ENCODE measurements around the gene CRHR2.

Gene CRHR2

DNA sequence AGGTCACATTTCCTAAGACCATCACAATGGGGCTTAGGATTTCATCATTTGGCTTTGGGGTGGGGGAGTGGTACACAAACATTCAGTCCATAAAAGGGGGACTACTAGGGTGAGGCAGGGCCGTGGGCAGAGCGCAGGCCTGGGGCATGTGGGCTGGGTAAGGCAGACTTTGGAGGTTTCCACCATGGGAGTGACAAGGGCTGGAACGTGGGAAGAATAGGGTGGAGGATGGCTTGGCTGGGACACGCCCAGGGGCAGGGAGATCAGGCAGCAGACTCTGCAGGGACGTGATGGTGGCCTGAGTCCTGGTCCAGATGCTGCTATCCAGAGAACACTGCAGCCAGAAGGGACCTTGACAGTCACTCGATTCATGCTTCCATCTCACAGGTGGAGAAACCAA lies 24.7 kb upstream of the CRHR2 start:
- Histone ChIP-seq H3K36me3 (no peaks in the 10 kb centered on the region), H3K27me3 (no peaks in the 10 kb centered on the region), H3K4me1 (ENCODE audit: control insufficient read depth in 1 of 2, insufficient read depth in 1 of 2, low read depth in 1 of 2, low read length in 1 of 2) (no peaks in the 10 kb centered on the region), H3K9me3 (no peaks in the 10 kb centered on the region), H3K4me3 (ENCODE audit: low read depth in 1 of 2, low read length in 1 of 2) (no peak overlapping the region), H3K27ac (no peak overlapping the region)
- no peak for TF ChIP-seq CTCF (IDR thresholded peaks at IDR 0.05)

DNA sequence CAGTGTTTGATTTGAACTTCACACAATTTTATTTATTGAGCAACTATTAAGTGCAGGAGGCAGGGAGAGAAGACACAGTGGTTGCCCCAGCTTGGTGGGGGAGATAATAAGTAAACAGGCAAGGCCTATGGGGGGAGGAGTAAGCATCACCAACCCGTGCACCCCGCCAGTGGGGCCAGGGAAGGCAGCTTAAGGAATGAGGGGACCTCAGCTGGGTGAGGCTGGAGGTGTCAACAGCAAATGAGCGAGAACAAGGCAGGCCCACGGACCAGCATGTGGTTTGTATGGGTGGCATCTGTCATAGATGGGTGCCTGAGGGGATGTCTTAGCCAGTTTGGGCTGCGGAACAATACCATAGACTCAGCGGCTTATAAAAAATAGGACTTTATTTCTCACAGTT lies 24.1 kb upstream of the CRHR2 start:
- no peaks in the 10 kb centered on the region for H3K9me3 ChIP-seq
- H3K27ac ChIP-seq: no peak overlapping the region
- peaks cover under 1% of the 10 kb centered on the region for H3K27me3 ChIP-seq
- H3K36me3 ChIP-seq: no peaks in the 10 kb centered on the region
- no peak for TF ChIP-seq CTCF (IDR thresholded peaks at IDR 0.05)
- no peak overlapping the region for H3K4me3 ChIP-seq (ENCODE audit: low read depth in 1 of 2, low read length in 1 of 2)
- no peaks in the 10 kb centered on the region for H3K4me1 ChIP-seq (ENCODE audit: control insufficient read depth in 1 of 2, insufficient read depth in 1 of 2, low read depth in 1 of 2, low read length in 1 of 2)

DNA sequence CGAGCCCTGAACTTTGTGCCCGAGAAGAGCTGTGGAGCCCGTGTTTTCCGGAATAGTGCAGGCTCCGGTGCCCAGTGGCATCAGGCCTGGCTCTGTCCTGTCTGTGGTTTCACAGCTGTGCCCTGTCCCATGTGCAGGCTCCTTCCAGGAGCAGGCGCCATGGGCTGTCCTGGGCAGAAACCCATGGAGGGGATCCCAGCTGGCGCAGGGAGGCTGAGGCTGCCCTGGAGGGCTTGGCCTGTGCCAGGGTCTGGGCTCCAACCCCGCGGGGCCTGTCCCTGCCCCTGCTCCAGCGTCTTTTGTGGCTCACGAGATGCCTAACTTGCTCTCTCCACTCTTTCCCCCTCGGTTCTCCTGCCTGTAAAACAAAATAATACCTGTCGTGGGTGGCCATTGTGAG lies 23.3 kb upstream of the CRHR2 start:
- no peak for TF ChIP-seq CTCF (IDR thresholded peaks at IDR 0.05)
- no peaks in the 10 kb centered on the region for H3K36me3 ChIP-seq
- no peaks in the 10 kb centered on the region for H3K4me1 ChIP-seq (ENCODE audit: control insufficient read depth in 1 of 2, insufficient read depth in 1 of 2, low read depth in 1 of 2, low read length in 1 of 2)
- no peak overlapping the region for H3K4me3 ChIP-seq (ENCODE audit: low read depth in 1 of 2, low read length in 1 of 2)
- H3K27me3 ChIP-seq: peaks cover 7% of the 10 kb centered on the region
- no peaks in the 10 kb centered on the region for H3K9me3 ChIP-seq
- no peak overlapping the region for H3K27ac ChIP-seq

- Histone ChIP-seq H3K27ac (no peak overlapping the region), H3K4me1 (ENCODE audit: control insufficient read depth in 1 of 2, insufficient read depth in 1 of 2, low read depth in 1 of 2, low read length in 1 of 2) (no peaks in the 10 kb centered on the region), H3K27me3 (peaks cover 10% of the 10 kb centered on the region), H3K9me3 (no peaks in the 10 kb centered on the region), H3K36me3 (no peaks in the 10 kb centered on the region), H3K4me3 (ENCODE audit: low read depth in 1 of 2, low read length in 1 of 2) (no peak overlapping the region)
- TF ChIP-seq CTCF (IDR thresholded peaks at IDR 0.05): no peak
Measured at GRCh38 chr7:30705008-30705407, 22.8 kb upstream of the CRHR2 start.

DNA sequence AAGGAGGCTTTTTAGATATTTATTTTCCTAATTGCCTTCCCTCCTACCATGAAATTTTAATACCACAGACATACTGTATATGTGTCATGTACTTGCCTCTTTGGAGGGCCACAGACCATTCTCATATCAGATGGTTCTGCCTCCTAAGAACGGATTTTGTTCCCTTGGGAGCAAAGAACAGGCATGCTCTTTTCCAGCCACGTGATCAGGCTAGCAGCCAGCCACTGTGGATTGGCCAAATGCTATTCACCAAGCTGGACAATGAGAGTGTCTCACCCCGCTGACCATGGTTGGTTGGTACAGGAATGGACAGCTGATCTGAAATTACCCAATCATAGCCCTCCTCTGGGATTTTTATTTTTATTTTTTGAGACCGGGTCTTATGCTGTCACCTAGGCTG lies 21.5 kb upstream of the CRHR2 start:
- TF ChIP-seq CTCF (IDR thresholded peaks at IDR 0.05): no peak
- Histone ChIP-seq H3K36me3 (no peaks in the 10 kb centered on the region), H3K27me3 (peaks cover 10% of the 10 kb centered on the region), H3K4me3 (ENCODE audit: low read depth in 1 of 2, low read length in 1 of 2) (no peak overlapping the region), H3K9me3 (no peaks in the 10 kb centered on the region), H3K4me1 (ENCODE audit: control insufficient read depth in 1 of 2, insufficient read depth in 1 of 2, low read depth in 1 of 2, low read length in 1 of 2) (no peaks in the 10 kb centered on the region), H3K27ac (no peak overlapping the region)

- Histone ChIP-seq H3K9me3 (no peaks in the 10 kb centered on the region), H3K27me3 (peaks cover 10% of the 10 kb centered on the region), H3K4me3 (ENCODE audit: low read depth in 1 of 2, low read length in 1 of 2) (no peak overlapping the region), H3K27ac (no peak overlapping the region), H3K36me3 (no peaks in the 10 kb centered on the region), H3K4me1 (ENCODE audit: control insufficient read depth in 1 of 2, insufficient read depth in 1 of 2, low read depth in 1 of 2, low read length in 1 of 2) (no peaks in the 10 kb centered on the region)
- no peak for TF ChIP-seq CTCF (IDR thresholded peaks at IDR 0.05)
Measured at GRCh38 chr7:30702200-30702599, 19.9 kb upstream of the CRHR2 start.

Data from neutrophil (primary cell).